Stimulated activated CD8-positive, alpha-beta memory T cell treated with anti-CD3 and anti-CD28 coated beads, Interleukin-15, amount 100 ng/mL, for 24 hours (primary cell): ENCODE data around the gene SOX3.

ENCODE experiments used
- DNase-seq: peaks from one replicate; pipeline ENCODE4 v3.0.0-alpha.2; 2020; ENCODE audit warnings: low read depth

The SOX3 gene

GRCh38 chrX:140495739-140496138 is 9.1 kb downstream of the SOX3 start:
- DNase-seq: no peak

GRCh38 chrX:140492066-140492994 is 12.5 kb downstream of the SOX3 start:
- no peak for DNase-seq

GRCh38 chrX:140480765-140481164 is 24.1 kb downstream of the SOX3 start:
- DNase-seq: no peak

- no peak for DNase-seq
Measured at GRCh38 chrX:140477987-140478386, 26.9 kb downstream of the SOX3 start.

- no peak for DNase-seq
Measured at GRCh38 chrX:140475025-140475424, 29.8 kb downstream of the SOX3 start.

- DNase-seq: no peak
Measured at GRCh38 chrX:140467211-140467610, 37.7 kb downstream of the SOX3 start.
